ENCODE data around the gene FGF14. TPM values are rescaled to one million over a fixed set of nuclear protein-coding genes. Genes with fewer than 3 reads are reported as not detected.

The FGF14 gene
- total and polyA plus RNA-seq, 5 donors from 2014 or later, result 0.09 TPM; not detected in 4

GRCh38 chr13:102203718-102204117, 198.1 kb downstream of the FGF14 start:
- Mint-ChIP-seq H3K27ac (no peak overlapping the region), H3K36me3 (no peaks in the 10 kb centered on the region)

GRCh38 chr13:102198418-102199311, 203.2 kb downstream of the FGF14 start:
- Mint-ChIP-seq H3K4me3 (no peak overlapping the region), H3K9me3 (no peaks in the 10 kb centered on the region), H3K27ac (no peak overlapping the region), H3K36me3 (no peaks in the 10 kb centered on the region), H3K27me3 (no peaks in the 10 kb centered on the region), H3K4me1 (no peaks in the 10 kb centered on the region)
- no peak for ATAC-seq (ENCODE audit: low read depth in 2 of 2)
- DNase-seq, result no peak
- H3K36me3 ChIP-seq (ENCODE audit: control insufficient read depth, insufficient read depth, low read length), result no peaks in the 10 kb centered on the region
- H3K4me1 ChIP-seq (ENCODE audit: control insufficient read depth, insufficient read depth, low read length, poor library complexity, severe bottlenecking), result no peaks in the 10 kb centered on the region
- no peaks in the 10 kb centered on the region for H3K27me3 ChIP-seq (ENCODE audit: control insufficient read depth, insufficient read depth, low read length)
- no peak overlapping the region for H3K4me3 ChIP-seq (ENCODE audit: low read depth, low read length)
- no peak overlapping the region for H3K27ac ChIP-seq (ENCODE audit: insufficient read depth, low read length, poor library complexity, severe bottlenecking)
- no peaks in the 10 kb centered on the region for H3K9me3 ChIP-seq (ENCODE audit: control insufficient read depth in 2 of 2, low read length in 2 of 2)

More at GRCh38 chr13:102203718-102204117, 198.1 kb downstream of the FGF14 start:
- H3K4me1 ChIP-seq (ENCODE audit: control insufficient read depth, insufficient read depth, low read length, poor library complexity, severe bottlenecking), result no peaks in the 10 kb centered on the region
- H3K9me3 ChIP-seq (ENCODE audit: control insufficient read depth in 2 of 2, low read length in 2 of 2), result no peaks in the 10 kb centered on the region
- no peak overlapping the region for H3K4me3 ChIP-seq (ENCODE audit: low read depth, low read length)
- H3K27ac ChIP-seq (ENCODE audit: insufficient read depth, low read length, poor library complexity, severe bottlenecking), result no peak overlapping the region
- no peak for DNase-seq
- Mint-ChIP-seq H3K27me3 (no peaks in the 10 kb centered on the region), H3K4me1 (no peaks in the 10 kb centered on the region), H3K4me3 (no peak overlapping the region), H3K9me3 (no peaks in the 10 kb centered on the region)
- no peaks in the 10 kb centered on the region for H3K27me3 ChIP-seq (ENCODE audit: control insufficient read depth, insufficient read depth, low read length)
- H3K36me3 ChIP-seq (ENCODE audit: control insufficient read depth, insufficient read depth, low read length), result no peaks in the 10 kb centered on the region
- ATAC-seq (ENCODE audit: low read depth in 2 of 2), result no peak

GRCh38 chr13:102197193-102197592, 204.7 kb downstream of the FGF14 start:
- H3K27ac ChIP-seq (ENCODE audit: insufficient read depth, low read length, poor library complexity, severe bottlenecking), result no peak overlapping the region
- no peak for DNase-seq
- Mint-ChIP-seq H3K27ac (no peak overlapping the region), H3K4me1 (peaks cover 0 to 3% (median 1%) of the 10 kb centered on the region in 4 donors), H3K36me3 (no peaks in the 10 kb centered on the region), H3K9me3 (peaks cover 0 to 2% (median 0%) of the 10 kb centered on the region in 7 donors), H3K4me3 (no peak overlapping the region), H3K27me3 (no peaks in the 10 kb centered on the region)
- no peaks in the 10 kb centered on the region for H3K27me3 ChIP-seq (ENCODE audit: control insufficient read depth, insufficient read depth, low read length)
- no peak overlapping the region for H3K4me3 ChIP-seq (ENCODE audit: low read depth, low read length)
- ATAC-seq (ENCODE audit: low read depth in 2 of 2), result no peak
- H3K9me3 ChIP-seq (ENCODE audit: control insufficient read depth in 2 of 2, low read length in 2 of 2), result no peaks in the 10 kb centered on the region
- H3K36me3 ChIP-seq (ENCODE audit: control insufficient read depth, insufficient read depth, low read length), result no peaks in the 10 kb centered on the region
- H3K4me1 ChIP-seq (ENCODE audit: control insufficient read depth, insufficient read depth, low read length, poor library complexity, severe bottlenecking), result no peaks in the 10 kb centered on the region

GRCh38 chr13:102195566-102196462, 206.0 kb downstream of the FGF14 start:
- no peak overlapping the region for H3K27ac ChIP-seq (ENCODE audit: insufficient read depth, low read length, poor library complexity, severe bottlenecking)
- H3K27me3 Mint-ChIP-seq, result no peaks in the 10 kb centered on the region
- peaks cover 0 to 6% (median 2%) of the 10 kb centered on the region in 4 donors for H3K4me1 Mint-ChIP-seq
- no peaks in the 10 kb centered on the region for H3K27me3 ChIP-seq (ENCODE audit: control insufficient read depth, insufficient read depth, low read length)
- H3K9me3 ChIP-seq (ENCODE audit: control insufficient read depth in 2 of 2, low read length in 2 of 2), result no peaks in the 10 kb centered on the region
- ATAC-seq (ENCODE audit: low read depth in 2 of 2) (no peak), DNase-seq (no peak)
- H3K27ac Mint-ChIP-seq, result no peak overlapping the region
- H3K4me1 ChIP-seq (ENCODE audit: control insufficient read depth, insufficient read depth, low read length, poor library complexity, severe bottlenecking), result no peaks in the 10 kb centered on the region
- no peaks in the 10 kb centered on the region for H3K36me3 ChIP-seq (ENCODE audit: control insufficient read depth, insufficient read depth, low read length)
- H3K36me3 Mint-ChIP-seq, result no peaks in the 10 kb centered on the region
- H3K4me3 ChIP-seq (ENCODE audit: low read depth, low read length), result no peak overlapping the region
- no peak overlapping the region for H3K4me3 Mint-ChIP-seq
- peaks cover 0 to 2% (median 0%) of the 10 kb centered on the region in 7 donors for H3K9me3 Mint-ChIP-seq

GRCh38 chr13:102192858-102193257, 209.0 kb downstream of the FGF14 start:
- ATAC-seq (ENCODE audit: low read depth in 2 of 2) (no peak), DNase-seq (no peak)
- H3K9me3 Mint-ChIP-seq, result peaks cover 0 to 4% (median 2%) of the 10 kb centered on the region in 7 donors
- Histone ChIP-seq H3K27me3 (ENCODE audit: control insufficient read depth, insufficient read depth, low read length) (no peaks in the 10 kb centered on the region), H3K27ac (ENCODE audit: insufficient read depth, low read length, poor library complexity, severe bottlenecking) (no peak overlapping the region), H3K36me3 (ENCODE audit: control insufficient read depth, insufficient read depth, low read length) (no peaks in the 10 kb centered on the region), H3K4me1 (ENCODE audit: control insufficient read depth, insufficient read depth, low read length, poor library complexity, severe bottlenecking) (no peaks in the 10 kb centered on the region), H3K9me3 (ENCODE audit: control insufficient read depth in 2 of 2, low read length in 2 of 2) (no peaks in the 10 kb centered on the region), H3K4me3 (ENCODE audit: low read depth, low read length) (no peak overlapping the region)
- no peak overlapping the region for H3K4me3 Mint-ChIP-seq
- H3K36me3 Mint-ChIP-seq, result no peaks in the 10 kb centered on the region
- no peak overlapping the region for H3K27ac Mint-ChIP-seq
- no peaks in the 10 kb centered on the region for H3K27me3 Mint-ChIP-seq
- peaks cover 0 to 6% (median 2%) of the 10 kb centered on the region in 4 donors for H3K4me1 Mint-ChIP-seq

GRCh38 chr13:102191951-102192502, 209.8 kb downstream of the FGF14 start:
- H3K27me3 ChIP-seq (ENCODE audit: control insufficient read depth, insufficient read depth, low read length), result no peaks in the 10 kb centered on the region
- Mint-ChIP-seq H3K36me3 (no peaks in the 10 kb centered on the region), H3K9me3 (peaks cover 0 to 4% (median 2%) of the 10 kb centered on the region in 7 donors), H3K4me3 (peak overlapping the region in 1 of 4 donors; percentile 54), H3K4me1 (peaks cover 0 to 6% (median 2%) of the 10 kb centered on the region in 4 donors), H3K27me3 (no peaks in the 10 kb centered on the region), H3K27ac (no peak overlapping the region)
- DNase-seq (no peak), ATAC-seq (ENCODE audit: low read depth in 2 of 2) (no peak)
- H3K4me1 ChIP-seq (ENCODE audit: control insufficient read depth, insufficient read depth, low read length, poor library complexity, severe bottlenecking), result no peaks in the 10 kb centered on the region
- no peak overlapping the region for H3K27ac ChIP-seq (ENCODE audit: insufficient read depth, low read length, poor library complexity, severe bottlenecking)
- H3K36me3 ChIP-seq (ENCODE audit: control insufficient read depth, insufficient read depth, low read length), result no peaks in the 10 kb centered on the region
- H3K4me3 ChIP-seq (ENCODE audit: low read depth, low read length), result no peak overlapping the region
- no peaks in the 10 kb centered on the region for H3K9me3 ChIP-seq (ENCODE audit: control insufficient read depth in 2 of 2, low read length in 2 of 2)

GRCh38 chr13:102190930-102191329, 210.9 kb downstream of the FGF14 start:
- no peak for ATAC-seq (ENCODE audit: low read depth in 2 of 2)
- Mint-ChIP-seq H3K4me3 (no peak overlapping the region), H3K36me3 (no peaks in the 10 kb centered on the region), H3K9me3 (peaks cover 0 to 4% (median 2%) of the 10 kb centered on the region in 7 donors), H3K4me1 (peaks cover 0 to 6% (median 2%) of the 10 kb centered on the region in 4 donors), H3K27ac (no peak overlapping the region), H3K27me3 (no peaks in the 10 kb centered on the region)
- DNase-seq, result no peak
- H3K4me3 ChIP-seq (ENCODE audit: low read depth, low read length), result no peak overlapping the region
- H3K9me3 ChIP-seq (ENCODE audit: control insufficient read depth in 2 of 2, low read length in 2 of 2), result no peaks in the 10 kb centered on the region
- no peak overlapping the region for H3K27ac ChIP-seq (ENCODE audit: insufficient read depth, low read length, poor library complexity, severe bottlenecking)
- no peaks in the 10 kb centered on the region for H3K4me1 ChIP-seq (ENCODE audit: control insufficient read depth, insufficient read depth, low read length, poor library complexity, severe bottlenecking)
- H3K36me3 ChIP-seq (ENCODE audit: control insufficient read depth, insufficient read depth, low read length), result no peaks in the 10 kb centered on the region
- H3K27me3 ChIP-seq (ENCODE audit: control insufficient read depth, insufficient read depth, low read length), result no peaks in the 10 kb centered on the region
